GM21737 (cell line): ENCODE results near the gene TBC1D4.

Source experiments
- ATAC-seq: cut with Tn5 transposase; IDR thresholded peaks from one replicate; pipeline ENCODE4 v1.9.1; 2021; ENCODE audit warnings: mild to moderate bottlenecking, moderate library complexity; ENCODE audit not compliant: unreplicated experiment

The TBC1D4 gene

DNA sequence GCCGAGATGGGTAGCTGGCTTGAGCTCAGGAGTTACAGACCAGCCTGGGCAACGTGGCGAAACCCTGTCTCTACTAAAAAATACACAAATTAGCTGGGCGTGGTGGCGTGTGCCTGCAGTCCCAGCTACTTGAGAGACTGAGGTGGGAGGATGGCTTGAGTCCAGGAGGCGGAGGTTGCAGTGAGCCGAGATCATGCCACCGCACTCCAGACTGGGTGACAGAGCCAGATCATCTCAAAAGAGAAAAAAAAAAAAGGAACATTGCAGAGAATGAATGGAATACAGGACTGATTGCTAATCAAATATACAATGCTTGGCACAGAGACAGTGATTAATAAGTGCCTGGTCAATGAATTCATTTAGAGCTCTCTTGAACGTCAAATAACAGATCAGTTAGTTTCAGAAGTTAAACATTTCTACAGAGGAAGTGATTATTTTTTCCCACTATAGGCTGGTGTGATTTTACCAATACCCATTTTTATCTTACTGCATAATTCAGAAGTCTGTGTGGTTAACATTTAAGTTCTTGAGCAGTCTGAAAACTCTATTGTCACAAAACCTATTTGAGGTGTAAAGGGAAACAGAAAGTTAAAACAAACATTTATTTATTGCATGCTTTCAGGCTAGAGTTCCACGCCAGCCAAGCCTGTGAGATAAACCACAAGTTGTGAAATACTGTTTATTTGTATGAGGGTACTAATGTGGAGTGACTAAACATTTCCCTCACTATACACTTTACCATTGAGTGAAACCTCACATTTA lies 7.7 kb upstream of the TBC1D4 start:
- peak; percentile 87 for ATAC-seq

DNA sequence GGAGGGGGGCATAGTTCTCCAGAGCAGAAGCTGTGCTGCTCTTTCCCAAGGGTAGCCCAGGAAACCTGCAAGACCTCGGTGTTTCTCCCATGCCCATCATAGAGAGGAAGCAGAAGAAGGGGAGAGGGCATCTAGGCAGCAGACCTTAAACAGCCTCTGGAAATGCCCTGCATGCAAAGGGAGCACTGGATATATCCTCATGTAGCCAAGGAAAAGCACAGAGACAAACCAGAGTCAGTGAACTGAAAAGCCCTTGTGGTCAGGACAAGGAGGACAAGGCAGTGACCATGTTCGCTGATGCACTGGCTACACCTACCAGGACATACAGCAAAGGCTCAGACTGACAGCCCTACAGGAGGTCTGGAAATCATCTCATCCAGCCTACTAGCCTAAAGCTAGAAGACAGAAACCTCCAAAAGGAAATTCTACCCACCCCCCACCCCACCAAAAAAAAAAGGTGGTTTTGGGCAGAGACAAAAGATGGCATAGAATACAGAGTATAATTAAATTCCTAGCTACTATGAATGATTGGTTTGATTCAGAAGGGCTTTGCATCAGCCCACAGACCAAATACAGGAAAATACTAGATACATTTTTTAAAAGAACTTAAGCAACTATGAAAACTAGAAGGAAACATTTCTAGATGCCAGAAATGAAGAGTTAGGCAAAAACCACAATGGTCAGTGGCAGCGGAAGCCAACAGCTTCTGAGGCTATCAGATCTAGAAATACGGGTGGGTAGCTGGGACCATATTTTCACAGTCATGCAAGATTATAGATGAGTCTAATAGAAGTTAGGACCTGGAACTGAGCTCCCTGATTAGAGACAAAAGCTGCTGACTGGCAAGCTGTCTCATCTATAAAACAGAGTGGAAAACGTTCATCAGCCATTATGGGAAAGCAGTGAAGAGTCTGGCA lies 4.4 kb upstream of the TBC1D4 start:
- no peak for ATAC-seq

DNA sequence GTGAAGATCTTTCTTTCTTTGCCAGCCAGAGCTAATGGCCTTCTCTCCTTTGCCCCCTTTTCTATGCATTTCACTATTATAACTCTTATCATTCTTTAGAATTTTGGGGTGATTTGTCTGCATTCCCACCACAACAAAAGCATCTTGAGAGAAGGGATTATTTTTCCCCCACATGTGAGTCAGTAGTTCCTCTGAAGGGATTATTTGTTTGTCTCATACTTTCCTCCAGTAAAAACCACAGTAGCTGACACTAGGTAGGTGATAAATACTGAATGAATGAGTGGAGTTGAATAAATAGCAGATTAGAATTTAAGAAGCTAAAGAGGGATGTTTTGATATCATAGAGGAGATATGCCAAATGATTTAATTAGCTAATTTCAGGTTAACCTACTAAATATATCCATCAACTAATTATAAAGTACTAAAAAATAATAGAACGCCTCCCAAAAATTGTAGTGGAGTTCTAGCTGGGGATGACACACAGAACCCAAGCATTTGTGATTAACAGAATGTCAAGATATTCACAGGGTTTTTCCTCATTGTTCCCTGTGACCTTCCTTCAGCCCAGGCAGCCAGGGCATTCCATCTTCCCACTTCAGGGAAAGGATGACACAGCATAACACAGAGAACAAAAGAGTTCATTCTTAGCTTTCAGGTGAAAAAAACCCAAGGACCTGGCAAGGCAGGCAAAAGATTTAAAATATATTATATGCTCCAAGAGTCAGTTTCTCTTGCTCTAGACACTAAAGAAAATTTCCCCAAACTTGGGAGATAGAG lies 3.5 kb upstream of the TBC1D4 start:
- no peak for ATAC-seq

DNA sequence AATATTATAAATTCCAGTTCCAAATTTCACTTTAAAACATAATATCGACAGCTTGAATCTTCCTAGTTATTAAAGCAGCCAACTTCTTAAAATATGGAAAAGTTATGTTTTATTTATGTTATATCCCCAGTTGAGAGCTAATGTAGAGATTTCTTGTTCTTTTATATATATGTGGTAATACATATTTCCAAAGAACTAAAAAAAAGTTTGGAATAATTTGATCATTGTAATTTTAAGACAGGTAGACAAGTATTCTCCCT lies 781 bp upstream of the TBC1D4 start:
- ATAC-seq = no peak

DNA sequence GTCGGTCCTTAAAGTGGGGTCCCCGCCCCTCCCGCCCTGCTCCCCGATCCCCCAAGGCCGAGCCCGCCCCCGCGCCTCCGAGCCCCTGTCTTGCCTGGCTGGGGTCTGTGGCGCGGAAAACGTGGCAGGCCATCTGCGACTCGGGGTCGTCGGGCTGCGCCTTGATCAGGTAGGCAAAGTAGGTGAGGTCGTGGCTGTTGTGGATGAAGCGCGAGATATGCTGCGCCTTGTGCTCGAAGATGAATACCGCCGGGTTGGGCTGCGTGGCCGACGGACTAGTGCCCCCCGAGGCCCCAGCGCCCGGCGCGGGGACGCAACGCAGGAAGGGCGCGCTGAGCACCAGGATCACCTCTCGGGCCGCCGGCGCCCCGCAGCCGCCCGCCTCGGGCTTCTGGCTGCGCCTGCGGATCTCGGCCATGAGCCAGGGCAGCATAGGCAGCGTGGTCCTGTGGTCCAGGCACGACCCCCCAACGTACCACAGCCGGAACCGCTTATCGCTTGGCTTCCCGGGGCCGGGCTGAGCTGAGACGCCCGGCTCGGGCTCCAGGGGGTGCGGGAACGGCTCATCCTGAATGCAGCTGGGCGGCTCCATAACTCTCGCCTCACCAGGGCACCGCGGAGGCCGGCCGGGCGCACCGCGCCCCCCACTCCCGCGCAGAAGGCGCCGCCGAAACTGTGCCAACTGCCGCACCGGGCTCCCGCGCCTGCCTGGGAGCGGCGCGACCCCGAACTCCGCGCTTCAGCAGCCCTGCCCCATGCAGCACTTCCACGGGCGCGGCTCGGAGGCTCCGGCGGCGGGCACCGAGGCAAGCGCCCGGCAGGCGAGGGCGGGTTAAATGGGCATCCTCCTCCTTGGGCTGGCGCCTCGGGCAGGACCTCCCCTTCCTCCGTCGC lies 546 bp downstream of the TBC1D4 start:
- ATAC-seq = peak; percentile 27

DNA sequence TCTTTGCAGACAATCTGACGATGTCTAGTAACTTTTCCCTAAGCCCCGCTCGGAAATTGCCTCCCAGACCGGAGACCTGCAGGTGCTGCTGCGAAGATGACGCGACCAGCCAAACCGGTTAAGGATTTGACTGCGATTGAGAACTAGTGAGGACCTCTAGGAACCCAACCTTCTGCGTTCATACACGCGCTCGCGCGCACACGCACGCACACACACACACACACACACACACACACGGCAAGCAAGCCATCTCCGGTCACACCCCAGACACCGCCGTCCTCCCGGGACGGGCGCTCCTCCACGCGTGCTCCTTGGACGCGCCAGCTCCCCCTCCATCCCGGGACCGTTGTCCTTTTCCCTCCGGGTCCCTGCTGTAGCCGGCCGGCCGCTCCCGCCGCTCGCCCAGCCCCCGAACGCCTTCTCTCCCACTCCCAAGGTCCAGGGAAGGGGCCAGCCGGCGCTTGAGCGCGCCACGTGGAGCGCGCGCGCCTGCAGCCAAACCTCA lies 1.2 kb downstream of the TBC1D4 start:
- no peak for ATAC-seq

DNA sequence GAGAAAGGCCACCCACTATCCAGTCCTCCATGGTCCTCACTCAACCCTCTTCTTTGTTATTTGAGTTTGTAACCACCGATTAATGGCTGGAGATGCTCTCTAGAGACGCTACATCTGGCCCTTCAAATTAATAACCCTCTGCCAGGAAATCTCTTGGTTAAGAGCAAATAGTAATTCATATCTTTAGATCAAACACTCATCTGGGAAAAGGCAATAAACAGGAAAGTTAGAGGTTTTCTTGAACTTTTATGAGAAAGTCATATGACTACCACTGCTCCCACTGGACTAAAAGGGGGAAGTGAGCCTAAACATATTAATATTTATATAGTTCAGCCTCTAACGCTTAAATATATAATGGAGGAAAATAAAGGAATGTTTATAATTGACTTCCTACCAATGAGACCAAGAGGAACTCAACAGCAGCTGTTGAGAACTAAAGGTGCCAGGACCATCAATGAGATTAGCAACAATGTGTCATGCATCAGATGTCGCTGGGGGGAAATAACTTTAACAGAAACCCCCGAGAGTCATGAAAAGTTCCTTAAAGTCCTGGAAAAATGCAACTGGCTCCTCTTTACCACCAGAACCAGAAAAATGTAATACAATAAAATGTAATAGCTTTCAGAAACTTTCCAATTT lies 2.7 kb downstream of the TBC1D4 start:
- ATAC-seq = no peak

DNA sequence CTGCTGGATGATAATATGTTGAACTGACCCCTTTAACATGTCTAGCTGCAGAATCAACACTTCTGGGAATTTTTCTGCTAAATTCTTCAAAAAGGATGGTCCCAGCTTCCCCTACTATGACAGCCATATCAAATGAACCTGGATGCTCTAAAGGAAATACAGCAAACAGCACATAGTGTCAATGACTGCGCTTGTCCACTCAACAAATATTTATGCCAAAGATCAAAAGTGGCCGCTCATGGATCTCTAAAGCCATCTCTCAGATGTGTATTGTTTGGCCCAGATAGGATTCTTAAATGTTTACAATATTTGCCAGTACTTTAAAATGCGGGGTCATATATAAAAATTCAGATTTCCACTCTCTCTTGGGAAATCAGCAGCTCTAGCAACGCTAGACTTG lies 3.3 kb downstream of the TBC1D4 start:
- ATAC-seq = no peak

DNA sequence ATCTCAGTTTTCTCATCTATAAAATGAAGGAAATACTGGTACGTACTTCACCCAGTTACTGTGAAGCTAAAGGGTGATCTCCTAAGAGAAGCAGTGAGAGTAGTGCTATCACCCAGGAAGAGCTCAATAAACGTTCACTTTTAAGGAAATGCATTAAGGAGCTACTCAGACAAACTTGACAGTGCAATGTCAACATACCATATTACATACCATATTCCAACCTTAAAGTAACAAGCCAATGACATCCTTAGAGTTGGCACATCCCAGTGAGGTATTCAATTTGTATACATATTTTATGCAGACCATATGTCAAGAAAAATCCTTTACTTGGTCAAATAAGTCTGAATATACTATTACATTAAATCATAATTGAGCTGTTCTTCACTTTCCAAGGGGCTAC lies 7.0 kb downstream of the TBC1D4 start:
- ATAC-seq = no peak

DNA sequence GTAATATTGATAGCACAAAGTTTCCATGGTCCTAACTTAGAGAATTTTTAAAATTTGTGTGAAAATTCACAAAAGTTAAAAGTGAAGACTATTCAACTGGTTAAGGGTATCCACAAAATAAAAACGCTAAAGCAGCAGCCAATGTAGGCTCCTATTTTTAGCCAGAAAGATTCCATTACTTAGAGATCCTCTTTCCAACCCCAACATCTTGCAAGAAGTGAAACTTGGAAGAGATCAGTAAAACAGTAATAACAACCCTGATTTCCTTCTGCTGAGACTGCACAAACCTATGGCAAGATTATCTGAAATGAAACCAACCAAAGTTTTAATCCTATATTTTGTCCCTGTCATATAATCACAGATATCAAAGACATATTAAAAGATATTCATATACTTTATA lies 8.5 kb downstream of the TBC1D4 start:
- no peak for ATAC-seq

DNA sequence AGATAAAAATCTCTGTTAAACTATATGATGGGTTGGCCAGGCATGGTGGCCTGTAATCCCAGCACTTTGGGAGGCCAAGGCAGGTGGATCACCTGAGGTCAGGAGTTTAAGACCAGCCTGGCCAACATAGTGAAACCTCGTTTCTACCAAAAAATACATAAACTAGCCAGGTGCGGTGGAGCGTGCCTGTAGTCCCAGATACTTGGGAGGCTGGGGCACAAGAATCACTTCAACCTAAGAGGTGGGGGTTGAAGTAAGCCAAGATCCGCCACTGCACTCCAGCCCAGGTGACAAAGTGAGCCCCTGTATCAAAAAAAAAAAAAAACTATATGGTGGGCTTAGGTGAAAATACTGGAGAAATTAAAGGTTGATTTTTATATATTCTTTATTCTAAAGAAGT lies 11.3 kb downstream of the TBC1D4 start:
- ATAC-seq = no peak

DNA sequence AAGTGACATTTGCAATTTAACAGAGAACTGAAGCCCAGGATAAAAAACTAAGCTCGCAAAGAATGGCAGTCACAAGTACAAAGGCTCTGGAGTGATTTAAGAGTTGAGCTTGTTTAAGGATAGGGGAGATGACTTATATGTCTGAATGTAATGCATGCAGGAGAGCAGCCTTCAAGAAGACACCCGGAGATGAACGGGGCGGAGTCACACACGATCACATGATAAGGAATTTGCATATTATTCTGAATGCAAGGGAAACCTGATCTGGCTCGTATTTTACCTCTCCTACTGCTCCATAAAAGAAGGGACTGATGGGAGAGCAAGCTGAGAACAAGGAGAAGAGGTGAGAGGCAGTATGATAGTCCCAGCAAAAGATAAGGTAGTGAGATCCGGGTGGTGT lies 12.9 kb downstream of the TBC1D4 start:
- ATAC-seq = no peak

DNA sequence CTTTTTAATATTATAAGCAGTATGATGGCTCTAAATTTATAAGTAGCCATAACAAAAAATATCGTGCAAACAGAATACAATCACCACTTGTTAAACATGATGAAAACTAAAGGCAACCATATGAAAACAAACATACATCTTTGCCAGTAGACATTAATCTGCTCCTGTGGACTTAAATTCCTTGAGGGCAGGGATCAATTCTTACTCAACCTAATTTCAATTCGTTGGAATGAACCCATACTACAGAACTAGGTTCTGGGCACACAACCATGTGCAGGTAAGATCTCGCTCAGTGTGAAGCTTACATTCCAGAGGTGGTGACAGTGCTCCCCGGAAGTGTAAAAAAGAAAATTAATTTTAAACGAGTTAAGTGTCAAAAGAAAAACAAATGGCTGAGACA lies 13.4 kb downstream of the TBC1D4 start:
- no peak for ATAC-seq

DNA sequence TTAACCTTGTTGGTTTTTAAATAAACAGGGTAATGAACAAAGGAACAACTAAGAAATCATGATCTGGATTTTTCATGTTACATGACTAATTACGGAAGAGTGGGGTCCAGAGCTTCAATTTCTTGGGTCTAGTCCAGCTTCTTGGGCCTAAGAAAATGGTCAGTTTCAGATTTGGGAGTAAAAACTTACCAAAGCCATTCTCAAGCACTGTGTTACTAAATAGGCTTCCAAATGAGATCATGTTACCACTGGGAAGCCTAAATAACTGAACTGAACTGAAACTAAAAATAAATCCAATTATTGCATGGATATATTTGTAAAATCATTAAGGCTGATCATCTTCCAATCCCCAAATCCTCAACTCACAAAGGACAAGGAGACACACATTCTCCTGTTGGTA lies 13.9 kb downstream of the TBC1D4 start:
- no peak for ATAC-seq

DNA sequence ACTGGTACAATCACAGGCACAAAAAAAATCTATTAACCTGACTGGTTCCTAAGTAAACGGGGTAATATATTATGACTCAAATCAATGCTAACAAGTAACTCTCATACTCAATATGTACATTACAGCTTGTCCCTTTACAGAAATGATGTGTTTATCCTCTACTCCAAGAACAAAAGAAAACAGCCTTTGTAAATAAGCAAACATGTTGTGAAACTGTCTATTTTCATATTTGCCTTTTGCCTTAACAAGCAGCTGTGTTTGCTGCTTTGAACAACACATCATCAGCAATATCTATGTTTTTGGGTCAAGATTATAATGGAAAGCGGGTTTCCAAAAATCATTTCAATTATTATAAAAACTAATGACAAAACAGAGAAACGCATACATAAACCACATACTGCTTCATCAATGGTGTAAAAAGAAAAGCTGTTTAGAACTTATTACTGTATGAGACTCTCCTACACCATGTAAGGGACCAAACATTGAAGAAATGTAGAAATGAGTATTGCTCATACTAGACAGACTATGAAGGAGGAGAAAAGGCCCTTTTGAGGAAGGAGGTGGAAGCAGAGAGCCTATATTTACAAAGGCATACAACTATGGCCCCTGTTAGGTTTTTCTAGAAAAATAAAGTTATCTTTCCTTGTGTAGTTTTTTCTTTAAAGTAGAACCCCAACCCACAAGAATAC lies 14.8 kb downstream of the TBC1D4 start:
- ATAC-seq = no peak

DNA sequence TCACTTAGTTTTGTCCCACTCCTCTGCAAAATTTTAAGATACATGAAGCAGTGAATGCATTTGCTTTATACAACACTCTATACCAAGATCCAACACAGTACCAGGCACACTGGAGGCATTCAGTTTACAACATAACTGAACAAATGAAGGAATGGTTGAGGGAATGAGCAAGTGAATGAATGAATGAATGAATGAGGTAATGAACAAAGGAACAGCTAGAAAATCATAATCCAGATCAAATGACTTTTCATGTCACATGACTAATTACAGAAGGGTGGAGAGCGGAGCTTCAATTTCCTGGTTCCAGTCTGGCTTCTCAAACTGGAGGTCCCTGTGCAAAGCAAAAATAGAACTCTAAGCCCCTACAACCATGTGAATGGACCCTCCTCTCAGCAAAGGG lies 16.7 kb downstream of the TBC1D4 start:
- ATAC-seq = no peak

DNA sequence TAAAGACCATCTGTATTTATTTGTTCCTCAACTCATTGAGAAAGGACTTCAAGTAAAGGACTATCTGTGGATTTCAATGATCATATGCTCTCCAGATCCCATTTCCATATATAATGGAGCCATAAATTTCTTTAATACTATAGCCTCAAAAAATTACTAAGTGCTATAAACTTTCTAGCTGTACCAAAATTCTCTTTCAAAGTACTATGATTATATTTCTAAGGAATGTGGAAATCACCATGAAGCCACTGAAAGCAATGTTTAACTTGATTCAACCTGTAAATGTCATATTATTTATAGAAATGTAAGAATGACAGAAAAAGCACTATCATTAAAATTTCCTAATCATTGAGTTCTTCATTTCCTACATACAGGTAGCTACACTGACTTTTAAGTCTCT lies 20.7 kb downstream of the TBC1D4 start:
- ATAC-seq = no peak

DNA sequence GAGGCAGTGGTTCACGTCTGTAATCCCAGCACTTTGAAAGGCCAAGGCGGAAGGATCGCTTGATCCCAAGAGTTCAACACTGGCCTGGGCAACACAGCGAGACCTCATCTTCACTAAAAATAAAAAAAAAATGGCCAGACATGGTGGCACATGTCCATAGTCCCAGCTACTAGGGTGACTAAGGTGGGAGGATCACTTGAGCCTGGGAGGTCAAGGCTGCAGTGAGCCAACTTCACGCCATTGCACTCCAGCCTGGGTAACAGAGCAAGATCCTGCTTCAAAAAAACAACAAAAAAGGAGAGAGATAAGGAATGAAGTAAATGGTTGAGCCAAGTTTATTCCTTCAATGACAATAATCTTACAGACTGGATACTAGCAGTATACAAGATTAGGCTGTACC lies 21.3 kb downstream of the TBC1D4 start:
- no peak for ATAC-seq

DNA sequence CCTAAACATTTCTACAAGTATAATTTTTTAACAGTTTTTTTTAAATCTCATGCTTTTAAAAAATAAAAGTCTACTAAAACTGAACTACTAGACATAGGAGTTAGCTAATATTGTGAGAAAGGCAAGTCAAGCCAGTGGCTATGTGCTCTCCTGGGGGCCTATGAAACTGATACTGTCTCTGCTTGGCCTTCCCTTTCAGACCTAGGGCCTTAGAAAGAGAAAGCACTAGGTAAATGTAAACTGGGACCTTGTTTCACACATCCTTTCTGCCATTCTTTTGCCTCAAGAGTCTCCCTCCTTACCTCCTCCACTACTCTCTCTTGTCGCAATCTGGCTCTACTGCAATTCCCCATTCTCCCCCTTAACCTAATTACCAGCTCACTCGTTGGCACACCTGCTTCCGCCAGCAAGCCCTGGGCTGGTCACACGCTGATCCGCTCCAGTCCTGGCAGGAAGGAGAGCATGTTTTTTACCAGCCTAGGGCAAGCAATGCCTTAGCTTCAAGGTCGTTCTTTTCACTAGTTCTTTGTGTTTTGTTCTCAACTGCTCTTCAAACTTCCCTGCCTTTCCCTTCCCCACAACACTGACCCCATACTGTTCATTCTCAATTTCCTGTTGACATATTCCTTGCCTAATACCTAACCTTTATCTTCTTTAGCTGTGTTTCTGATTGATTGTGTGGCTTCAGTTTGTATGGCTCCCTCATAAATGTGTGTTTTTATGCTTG lies 23.1 kb downstream of the TBC1D4 start:
- ATAC-seq = peak; percentile 99
